Endothelial cell of umbilical vein (primary cell): ENCODE results near the gene NPIPA1.
"Not testable (repeated sequence)": the region's sequence is repeated elsewhere in the genome, so short reads cannot be mapped to it uniquely, and the experiment has no call there.

Source experiments
- CTCF ChIP-seq, 2 donors: IDR thresholded peaks; 1 replicate in 1 of 2; 2 replicates in 1 of 2; pipeline ENCODE4 v1.5.1; 2011; ENCODE audit warnings: low read length in 2 of 2, mild to moderate bottlenecking in 2 of 2, moderate library complexity in 2 of 2, control low read depth in 1 of 2, inconsistent platforms in 1 of 2, low read depth in 1 of 2; ENCODE audit not compliant: insufficient read depth in 1 of 2; ENCODE audit errors: extremely low read depth in 1 of 2
- POLR2A ChIP-seq: IDR thresholded peaks from 2 replicates; pipeline ENCODE4 v1.6.1; 2012; ENCODE audit warnings: low read depth, mild to moderate bottlenecking, control low read depth, low read length

DNA sequence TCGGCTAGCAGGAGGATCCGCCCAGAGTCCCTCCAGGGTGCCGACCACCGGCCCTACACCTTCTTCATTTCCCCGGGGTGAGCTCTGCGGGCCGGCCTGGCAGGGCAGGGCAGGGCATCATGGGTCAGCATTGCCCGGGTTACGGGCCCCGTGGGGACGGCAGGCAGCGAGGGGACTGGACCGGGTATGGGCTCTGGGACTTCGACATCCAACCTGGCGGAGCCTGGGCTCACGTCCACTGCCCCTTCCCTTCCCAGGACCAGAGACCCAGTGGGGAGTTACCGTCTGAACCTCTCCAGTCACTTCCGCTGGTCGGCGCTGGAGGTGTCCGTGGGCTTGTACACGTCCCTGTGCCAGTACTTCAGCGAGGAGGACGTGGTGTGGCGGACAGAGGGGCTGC lies 7.0 kb upstream of the NPIPA1 start:
- not testable (repeated sequence) for TF ChIP-seq POLR2A; CTCF (IDR thresholded peaks at IDR 0.05; ENCODE audit: extremely low read depth in 1 of 2, insufficient read depth in 1 of 2, low read depth in 1 of 2, low read length in 2 of 2)
